UCSD-AML1 (cell line): Measurements from ENCODE around the gene HELB.

Experiments
- DNase-seq: peaks from one replicate; lab custom pipeline; 2025; ENCODE audit not compliant: unreplicated experiment; lab: John Stamatoyannopoulos, UW

Gene HELB

GRCh38 chr12:66359300-66359699 lies 57.0 kb downstream of the HELB start:
- no peak for DNase-seq

DNA sequence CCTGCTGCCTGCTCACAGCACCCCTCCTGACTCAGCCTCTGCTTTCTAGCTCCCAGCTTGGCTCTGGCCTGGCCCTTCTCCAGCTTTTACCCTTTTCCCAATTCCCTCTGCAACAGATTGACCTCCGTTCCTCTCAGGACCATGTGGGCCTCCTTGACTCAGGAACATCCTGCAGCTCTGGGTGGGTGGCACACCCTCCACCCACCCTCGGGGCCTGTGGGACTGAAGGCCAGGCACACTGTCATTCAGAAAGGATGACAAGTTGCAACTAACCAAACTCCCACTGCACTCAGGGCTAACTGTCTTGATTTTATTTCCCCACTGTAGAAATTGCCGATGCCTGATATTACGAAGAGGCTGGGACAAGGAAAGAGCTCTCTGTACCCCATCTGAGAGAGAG lies 59.4 kb downstream of the HELB start:
- DNase-seq = no peak

- DNase-seq = no peak
Observed at GRCh38 chr12:66365718-66366490, 63.6 kb downstream of the HELB start.

- DNase-seq = no peak
Observed at GRCh38 chr12:66367015-66367667, 64.8 kb downstream of the HELB start.

- no peak for DNase-seq
Observed at GRCh38 chr12:66371982-66372381, 69.7 kb downstream of the HELB start.

- DNase-seq = no peak
Observed at GRCh38 chr12:66375560-66375959, 73.3 kb downstream of the HELB start.

DNA sequence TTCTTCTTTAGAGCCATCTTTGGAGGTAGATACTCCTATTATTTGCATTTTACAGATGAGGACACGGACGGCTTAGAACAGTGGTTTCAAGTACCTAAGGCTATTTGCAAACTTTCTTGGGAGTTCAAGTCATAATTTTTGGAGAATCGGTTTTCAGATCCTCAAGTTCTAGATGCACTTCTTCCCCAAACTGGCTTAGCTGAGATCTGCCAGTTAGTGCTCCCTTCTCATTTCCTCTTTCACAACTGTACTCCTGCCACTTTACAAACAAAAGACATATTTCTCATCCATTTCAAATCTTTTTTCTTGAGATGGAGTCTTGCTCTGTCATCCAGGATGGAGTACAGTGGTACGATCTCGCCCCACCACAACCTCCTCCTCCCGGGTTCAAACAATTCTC lies 77.3 kb downstream of the HELB start:
- DNase-seq = no peak

DNA sequence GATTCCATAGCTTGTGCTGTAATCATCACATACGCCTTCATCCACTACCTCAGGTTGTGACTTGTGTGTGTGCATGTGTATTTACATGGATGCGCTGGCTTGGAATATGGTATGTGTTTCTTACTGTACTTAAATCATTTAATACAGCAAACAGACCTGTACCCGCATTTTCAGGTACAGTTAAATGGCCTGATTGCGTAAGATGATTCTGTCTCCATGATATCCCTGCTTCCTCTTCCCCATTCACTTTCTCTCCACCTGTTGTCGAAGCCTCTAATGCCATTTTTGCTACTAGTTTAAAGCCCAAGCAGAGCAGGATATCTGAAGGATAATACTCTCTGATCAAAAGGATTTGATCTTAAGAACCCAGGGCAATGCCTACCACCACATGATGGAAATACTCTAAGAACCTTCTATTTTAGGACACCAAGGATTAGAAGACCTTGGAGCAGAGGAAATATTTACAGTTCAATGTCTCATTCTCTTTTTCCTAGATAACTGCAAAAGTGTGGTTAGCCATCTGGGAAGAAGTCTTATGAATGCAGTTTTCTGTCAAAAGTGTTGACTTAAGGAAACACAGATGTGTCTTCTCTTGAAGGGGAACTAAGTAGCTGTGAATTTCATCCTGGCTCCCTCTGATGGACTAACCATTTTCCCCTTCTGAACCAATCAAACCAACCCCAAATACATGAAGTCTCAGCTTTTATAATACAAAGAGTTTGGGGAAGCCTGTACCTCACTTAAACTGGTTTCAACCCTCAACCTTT lies 78.7 kb downstream of the HELB start:
- DNase-seq = no peak

DNA sequence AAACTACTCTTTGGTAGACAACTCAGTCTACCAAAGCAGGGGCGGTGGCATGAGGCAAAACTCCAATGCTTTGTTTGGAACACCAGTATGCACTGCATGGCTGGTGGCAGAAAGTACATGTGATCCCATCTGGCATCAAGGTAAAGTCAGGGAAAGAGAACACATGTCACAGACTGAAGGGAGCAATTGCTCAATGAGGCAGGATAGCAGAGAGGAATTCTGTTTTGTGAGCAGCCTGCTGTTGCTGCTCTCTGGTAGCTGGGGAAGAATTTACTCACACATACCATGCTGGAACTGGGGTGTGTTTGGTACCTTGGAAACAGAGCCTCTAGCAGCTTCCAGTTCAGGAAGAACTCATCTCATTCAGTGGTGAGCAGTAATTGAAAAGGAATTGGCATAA lies 84.8 kb downstream of the HELB start:
- DNase-seq = no peak
